HepG2 (cell line): Measurements from ENCODE around the gene TXN. TPM values are rescaled to one million over a fixed set of nuclear protein-coding genes. Genes with fewer than 3 reads are reported as not detected.

Experiments
- AGO2 ChIP-seq: fragments of 200-400 bp; formaldehyde crosslinking; optimal IDR thresholded peaks from 2 replicates; pipeline ENCODE3; 2017; ENCODE audit warnings: mild to moderate bottlenecking, low read depth, low read length, moderate library complexity
- DPF2 ChIP-seq: sonication (generic); formaldehyde crosslinking; IDR thresholded peaks from 2 replicates; pipeline ENCODE4 v1.4.0; 2020; ENCODE audit warnings: mild to moderate bottlenecking, low read depth, missing genetic modification reagents, borderline replicate concordance
- GTF3A ChIP-seq: sonication (generic); formaldehyde crosslinking; conservative IDR thresholded peaks from 2 replicates; pipeline ENCODE4 v1.4.0; 2020; ENCODE audit warnings: mild to moderate bottlenecking, missing genetic modification reagents
- HMG20A ChIP-seq: IDR thresholded peaks from 2 replicates; pipeline ENCODE4 v1.6.1; 2016; ENCODE audit warnings: borderline replicate concordance
- HMGXB4 ChIP-seq, 2 experiments: sonication (generic) in 1 of 2; formaldehyde crosslinking in 1 of 2; IDR thresholded peaks; 2 replicates each; pipeline versions ENCODE4 v1.4.0 to v1.6.1; 2018 to 2020; ENCODE audit warnings: missing genetic modification reagents in 2 of 2, borderline replicate concordance in 1 of 2, low read depth in 1 of 2, mild to moderate bottlenecking in 1 of 2, missing biosample characterization in 1 of 2
- JUNB ChIP-seq: sonication (generic); formaldehyde crosslinking; IDR thresholded peaks from 2 replicates; pipeline ENCODE4 v1.8.0; 2022; ENCODE audit warnings: missing genetic modification reagents, mild to moderate bottlenecking, borderline replicate concordance
- MZF1 ChIP-seq: sonication (generic); formaldehyde crosslinking; IDR thresholded peaks from 2 replicates; pipeline ENCODE4 v1.8.1; 2023; ENCODE audit warnings: mild to moderate bottlenecking, missing genetic modification reagents, borderline replicate concordance
- NONO ChIP-seq, 2 experiments: fragments of 450-650 bp in 1 of 2; sonication (generic) in 1 of 2; formaldehyde crosslinking in 1 of 2; IDR thresholded peaks in 1 of 2; conservative IDR thresholded peaks in 1 of 2; 2 replicates each; pipeline versions ENCODE4 v1.6.1 to v1.8.0; 2017 to 2022; ENCODE audit warnings: mild to moderate bottlenecking in 1 of 2, missing genetic modification reagents in 1 of 2, moderate library complexity in 1 of 2
- PCBP2 ChIP-seq: fragments of 200-400 bp; formaldehyde crosslinking; optimal IDR thresholded peaks from 2 replicates; pipeline ENCODE3; 2018; ENCODE audit warnings: low read length, low read depth; ENCODE audit not compliant: poor library complexity, severe bottlenecking
- PHF8 ChIP-seq: sonication (generic); formaldehyde crosslinking; IDR thresholded peaks from 2 replicates; pipeline ENCODE4 v1.5.0; 2020; ENCODE audit warnings: missing genetic modification reagents
- PLSCR1 ChIP-seq: sonication (generic); formaldehyde crosslinking; IDR thresholded peaks from 2 replicates; pipeline ENCODE4 v1.5.0; 2020; ENCODE audit warnings: missing genetic modification reagents, mild to moderate bottlenecking, borderline replicate concordance
- SIN3B ChIP-seq: fragments of 150-350 bp; IDR thresholded peaks from 2 replicates; pipeline ENCODE4 v1.6.1; 2014; ENCODE audit warnings: low read length
- TGIF2 ChIP-seq: IDR thresholded peaks from 2 replicates; pipeline ENCODE4 v1.6.1; 2016; ENCODE audit warnings: control low read depth, missing compliant biosample characterization
- YEATS2 ChIP-seq: sonication (generic); formaldehyde crosslinking; IDR thresholded peaks from 2 replicates; pipeline ENCODE4 v1.4.0; 2020; ENCODE audit warnings: missing genetic modification reagents, borderline replicate concordance
- ZFP90 ChIP-seq: sonication (generic); formaldehyde crosslinking; IDR thresholded peaks from 2 replicates; pipeline ENCODE4 v1.8.0; 2022; ENCODE audit warnings: missing genetic modification reagents, mild to moderate bottlenecking, inconsistent platforms, borderline replicate concordance
- ZNF292 ChIP-seq: sonication (generic); formaldehyde crosslinking; IDR thresholded peaks from 2 replicates; pipeline ENCODE4 v1.8.1; 2022; ENCODE audit warnings: mild to moderate bottlenecking, low read depth, missing genetic modification reagents, borderline replicate concordance
- ZNF451 ChIP-seq: sonication (generic); formaldehyde crosslinking; IDR thresholded peaks from 2 replicates; pipeline ENCODE4 v1.5.0; 2020; ENCODE audit warnings: mild to moderate bottlenecking, missing genetic modification reagents
- polyA plus RNA-seq, 8 experiments: library from polyadenylated mRNA; depleted of rRNA in 3 of 8; stranded (reverse) in 7 of 8; unstranded in 1 of 8; fragments of >200 nt; fragmentation: Illumina TruSeq in 4 of 8; extraction: Trizol in 4 of 8; gene quantifications; 2 replicates each; pipeline versions ENCODE4 v1.2.1 to v1.2.3, GENCODE V29; 2011 to 2016; ENCODE audit warnings: low read depth in 4 of 8, missing spikeins in 1 of 8, mixed read lengths in 1 of 8; ENCODE audit not compliant: insufficient read depth in 1 of 8
- total RNA-seq, 5 experiments: library from RNA; depleted of rRNA; stranded (reverse); fragments of >200 nt; fragmentation: Illumina TruSeq; extraction: Trizol; gene quantifications; 2 replicates each; pipeline ENCODE4 v1.2.3, GENCODE V29; 2016; ENCODE audit warnings: low read depth in 1 of 5
- TF ChIP-seq, protein P1 (sequence below), 2 experiments: sonication (generic) in 1 of 2; formaldehyde crosslinking in 1 of 2; IDR thresholded peaks; 2 replicates each; pipeline versions ENCODE4 v1.5.1 to v1.6.1; 2011 to 2020; ENCODE audit warnings: borderline replicate concordance in 1 of 2, low read depth in 1 of 2, low read length in 1 of 2, mild to moderate bottlenecking in 1 of 2, missing genetic modification reagents in 1 of 2, moderate library complexity in 1 of 2
- TF ChIP-seq, protein P2 (sequence below): sonication (generic); formaldehyde crosslinking; IDR thresholded peaks from 2 replicates; pipeline ENCODE4 v1.8.0; 2022; ENCODE audit warnings: low read depth, missing genetic modification reagents
- TF ChIP-seq, protein P3 (sequence below): sonication (generic); formaldehyde crosslinking; IDR thresholded peaks from 2 replicates; pipeline ENCODE4 v1.5.0; 2020; ENCODE audit warnings: missing genetic modification reagents

TXN gene
- total and polyA plus RNA-seq, 2 of the 13 experiments (the other 11 are each of a cell fraction or from before 2014, with no cell fraction given) = 364 to 470 TPM

DNA sequence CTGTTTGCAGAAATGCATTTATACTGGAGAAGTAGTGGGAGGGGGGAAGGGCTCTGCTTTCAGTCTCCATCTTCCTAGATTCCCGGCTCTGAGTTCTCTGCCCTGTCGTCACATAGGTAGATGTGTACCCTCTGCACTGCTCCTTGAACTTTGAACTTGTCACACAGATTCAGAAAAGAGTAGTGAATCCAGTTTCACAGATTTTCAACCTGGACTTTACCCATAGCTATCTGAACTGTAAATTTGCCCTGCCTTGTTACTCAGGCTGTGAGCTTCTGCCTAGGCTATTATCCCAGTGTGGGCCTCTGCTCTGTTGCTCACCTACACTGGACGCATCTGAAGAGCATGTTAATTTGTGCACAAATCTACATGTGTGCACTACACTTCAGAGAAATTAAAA lies 35.5 kb downstream of the TXN start (continued):
- TF ChIP-seq HMGXB4 (CRISPR knock-in tag; IDR thresholded peaks at IDR 0.05; ENCODE audit: borderline replicate concordance in 1 of 2, low read depth in 1 of 2) (peak; percentile 20 to 47; a peak in 3 of 4 replicates), AGO2 (no peak), SIN3B (no peak), YEATS2 (peak; percentile 65; the same call in 1 of the 2 replicates), TGIF2 (CRISPR knock-in tag) (no peak), HMG20A (peak; percentile 88; the same call in 1 of the 2 replicates), DPF2 (CRISPR knock-in tag) (peak; percentile 71; the same call in 1 of the 2 replicates), ZFP90 (CRISPR knock-in tag) (peak; percentile 30; the same call in 1 of the 2 replicates), ZNF451 (CRISPR knock-in tag) (no peak), PLSCR1 (CRISPR knock-in tag) (no peak), ZNF292 (peak; percentile 75), NONO (IDR thresholded peaks at IDR 0.05) (no peak), NONO (CRISPR knock-in tag; conservative IDR thresholded peaks at IDR 0.05) (peak; percentile 84), MZF1 (CRISPR knock-in tag) (no peak), JUNB (CRISPR knock-in tag) (peak; percentile 47; the same call in 1 of the 2 replicates), PCBP2 (no peak), PHF8 (CRISPR knock-in tag) (peak; percentile 33; the same call in 1 of the 2 replicates), GTF3A (CRISPR knock-in tag) (no peak)
- TF ChIP-seq, protein P1, sequence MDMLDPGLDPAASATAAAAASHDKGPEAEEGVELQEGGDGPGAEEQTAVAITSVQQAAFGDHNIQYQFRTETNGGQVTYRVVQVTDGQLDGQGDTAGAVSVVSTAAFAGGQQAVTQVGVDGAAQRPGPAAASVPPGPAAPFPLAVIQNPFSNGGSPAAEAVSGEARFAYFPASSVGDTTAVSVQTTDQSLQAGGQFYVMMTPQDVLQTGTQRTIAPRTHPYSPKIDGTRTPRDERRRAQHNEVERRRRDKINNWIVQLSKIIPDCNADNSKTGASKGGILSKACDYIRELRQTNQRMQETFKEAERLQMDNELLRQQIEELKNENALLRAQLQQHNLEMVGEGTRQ (IDR thresholded peaks at IDR 0.05; ENCODE audit: low read depth, low read length) = no peak
- TF ChIP-seq, protein P1 (CRISPR knock-in tag; IDR thresholded peaks at IDR 0.05; ENCODE audit: borderline replicate concordance) = no peak
- TF ChIP-seq, protein P2, sequence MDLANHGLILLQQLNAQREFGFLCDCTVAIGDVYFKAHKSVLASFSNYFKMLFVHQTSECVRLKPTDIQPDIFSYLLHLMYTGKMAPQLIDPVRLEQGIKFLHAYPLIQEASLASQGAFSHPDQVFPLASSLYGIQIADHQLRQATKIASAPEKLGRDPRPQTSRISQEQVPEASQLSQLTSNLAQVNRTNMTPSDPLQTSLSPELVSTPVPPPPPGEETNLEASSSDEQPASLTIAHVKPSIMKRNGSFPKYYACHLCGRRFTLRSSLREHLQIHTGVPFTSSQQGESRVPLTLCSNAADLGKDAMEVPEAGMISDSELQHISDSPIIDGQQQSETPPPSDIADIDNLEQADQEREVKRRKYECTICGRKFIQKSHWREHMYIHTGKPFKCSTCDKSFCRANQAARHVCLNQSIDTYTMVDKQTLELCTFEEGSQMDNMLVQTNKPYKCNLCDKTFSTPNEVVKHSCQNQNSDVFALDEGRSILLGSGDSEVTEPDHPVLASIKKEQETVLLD (CRISPR knock-in tag) = 0 out of 2 replicates have a peak, but pooled peaks have one; percentile 41
- TF ChIP-seq, protein P3, sequence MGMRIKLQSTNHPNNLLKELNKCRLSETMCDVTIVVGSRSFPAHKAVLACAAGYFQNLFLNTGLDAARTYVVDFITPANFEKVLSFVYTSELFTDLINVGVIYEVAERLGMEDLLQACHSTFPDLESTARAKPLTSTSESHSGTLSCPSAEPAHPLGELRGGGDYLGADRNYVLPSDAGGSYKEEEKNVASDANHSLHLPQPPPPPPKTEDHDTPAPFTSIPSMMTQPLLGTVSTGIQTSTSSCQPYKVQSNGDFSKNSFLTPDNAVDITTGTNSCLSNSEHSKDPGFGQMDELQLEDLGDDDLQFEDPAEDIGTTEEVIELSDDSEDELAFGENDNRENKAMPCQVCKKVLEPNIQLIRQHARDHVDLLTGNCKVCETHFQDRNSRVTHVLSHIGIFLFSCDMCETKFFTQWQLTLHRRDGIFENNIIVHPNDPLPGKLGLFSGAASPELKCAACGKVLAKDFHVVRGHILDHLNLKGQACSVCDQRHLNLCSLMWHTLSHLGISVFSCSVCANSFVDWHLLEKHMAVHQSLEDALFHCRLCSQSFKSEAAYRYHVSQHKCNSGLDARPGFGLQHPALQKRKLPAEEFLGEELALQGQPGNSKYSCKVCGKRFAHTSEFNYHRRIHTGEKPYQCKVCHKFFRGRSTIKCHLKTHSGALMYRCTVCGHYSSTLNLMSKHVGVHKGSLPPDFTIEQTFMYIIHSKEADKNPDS (CRISPR knock-in tag) = peak; percentile 98
